IMR-90 (cell line): ENCODE results near the gene TET1. TPM values are rescaled to one million over a fixed set of nuclear protein-coding genes. Genes with fewer than 3 reads are reported as not detected.
A peak's percentile ranks its signal among the peaks of the same experiment; 100 is the strongest.

Experiments used
- ATAC-seq: fragments of 200-7000 bp; cut with Tn5 transposase; 2 replicates; pipeline ENCODE4 v1.9.1; 2020; ENCODE audit warnings: low read depth, mild to moderate bottlenecking, moderate library complexity
- BruUV-seq: library from RNA; stranded (reverse); fragments of 400-500 nt; replicated peaks from 2 replicates; lab custom pipeline; 2021; lab: Mats Ljungman, UMichigan
- CTCF ChIA-PET: fragments of 300-600 bp; formaldehyde crosslinking; extraction: SDS; loops from one replicate; lab custom pipeline; 2021; ENCODE audit warnings: antibody characterized with exemption; lab: Yijun Ruan, JAX
- POLR2A ChIA-PET: fragments of 300-600 bp; sonication (Branson Sonifier 250); formaldehyde crosslinking; loops from one replicate; lab custom pipeline; 2022; ENCODE audit warnings: antibody characterized with exemption; ENCODE audit not compliant: unreplicated experiment; lab: Charles Lee
- DNase-seq: peaks from one replicate; pipeline ENCODE4 v3.0.0; 2013
- H2AFZ ChIP-seq: replicated peaks from 2 replicates; pipeline ENCODE3; 2013; ENCODE audit warnings: low read length, mild to moderate bottlenecking; ENCODE audit not compliant: poor library complexity
- H2AK5ac ChIP-seq: 2 replicates; pipeline ENCODE4 v1.6.1; 2013; ENCODE audit warnings: low read depth, low read length, inconsistent platforms
- H2AK9ac ChIP-seq: replicated peaks from 2 replicates; pipeline ENCODE3; 2013; ENCODE audit warnings: mild to moderate bottlenecking, low read depth, low read length, moderate library complexity; ENCODE audit not compliant: poor library complexity
- H2BK120ac ChIP-seq: 2 replicates; pipeline ENCODE4 v1.6.1; 2013; ENCODE audit warnings: low read depth, low read length, inconsistent platforms
- H2BK15ac ChIP-seq: 3 replicates; pipeline ENCODE4 v1.6.1; 2013; ENCODE audit warnings: low read depth, low read length, inconsistent platforms
- H2BK20ac ChIP-seq: 2 replicates; pipeline ENCODE4 v1.6.1; 2013; ENCODE audit warnings: low read depth, mild to moderate bottlenecking, inconsistent platforms, low read length, moderate library complexity
- H2BK5ac ChIP-seq: 2 replicates; pipeline ENCODE4 v1.6.1; 2013; ENCODE audit warnings: mild to moderate bottlenecking, low read depth, low read length, inconsistent platforms; ENCODE audit not compliant: poor library complexity, severe bottlenecking
- H3K14ac ChIP-seq: replicated peaks from 2 replicates; pipeline ENCODE4 v1.6.1; 2013; ENCODE audit warnings: low read depth, low read length, inconsistent platforms
- H3K18ac ChIP-seq: 2 replicates; pipeline ENCODE4 v1.6.1; 2013; ENCODE audit warnings: low read depth, low read length, control low read depth
- H3K23ac ChIP-seq: 2 replicates; pipeline ENCODE4 v1.6.1; 2013; ENCODE audit warnings: low read depth, low read length, inconsistent platforms
- H3K27ac ChIP-seq: 2 replicates; pipeline ENCODE4 v1.5.1; 2013; ENCODE audit warnings: mild to moderate bottlenecking, control low read depth, low read length; ENCODE audit not compliant: insufficient read depth
- H3K27me3 ChIP-seq: 2 replicates; pipeline ENCODE4 v1.6.1; 2013; ENCODE audit warnings: low read length; ENCODE audit not compliant: control insufficient read depth, insufficient read depth
- H3K36me3 ChIP-seq: 2 replicates; pipeline ENCODE4 v1.6.1; 2013; ENCODE audit warnings: low read length, mixed read lengths; ENCODE audit not compliant: control insufficient read depth, insufficient read depth
- H3K4ac ChIP-seq: 2 replicates; pipeline ENCODE4 v1.6.1; 2013; ENCODE audit warnings: low read depth, low read length, inconsistent platforms
- H3K4me1 ChIP-seq: 2 replicates; pipeline ENCODE4 v1.6.1; 2013; ENCODE audit warnings: low read length, mixed read lengths; ENCODE audit not compliant: control insufficient read depth, insufficient read depth
- H3K4me2 ChIP-seq: 2 replicates; pipeline ENCODE4 v1.6.1; 2013; ENCODE audit warnings: low read depth, mild to moderate bottlenecking, control low read depth, low read length, moderate library complexity
- H3K4me3 ChIP-seq: 2 replicates; pipeline ENCODE4 v1.5.1; 2013; ENCODE audit warnings: low read depth, mild to moderate bottlenecking, control low read depth, low read length, moderate library complexity; ENCODE audit not compliant: insufficient read depth
- H3K56ac ChIP-seq: 2 replicates; pipeline ENCODE4 v1.6.1; 2013; ENCODE audit warnings: low read length, inconsistent platforms; ENCODE audit not compliant: insufficient read depth; ENCODE audit errors: extremely low read depth
- H3K79me1 ChIP-seq, 2 experiments: 2 replicates each; pipeline ENCODE4 v1.6.1; 2013; ENCODE audit warnings: low read length in 2 of 2, inconsistent platforms in 1 of 2, low read depth in 1 of 2
- H3K9ac ChIP-seq: 2 replicates; pipeline ENCODE4 v1.6.1; 2013; ENCODE audit warnings: low read depth, low read length, control low read depth
- H3K9me1 ChIP-seq: 2 replicates; pipeline ENCODE4 v1.6.1; 2013; ENCODE audit warnings: low read length, inconsistent platforms; ENCODE audit not compliant: insufficient read depth
- H3K9me3 ChIP-seq: 2 replicates; pipeline ENCODE4 v1.6.1; 2013; ENCODE audit warnings: low read length; ENCODE audit not compliant: control insufficient read depth, insufficient read depth
- H4K20me1 ChIP-seq: 2 replicates; pipeline ENCODE4 v1.6.1; 2013; ENCODE audit warnings: low read length, inconsistent platforms; ENCODE audit not compliant: insufficient read depth
- H4K5ac ChIP-seq: 2 replicates; pipeline ENCODE4 v1.6.1; 2013; ENCODE audit warnings: mild to moderate bottlenecking, low read depth, low read length, control low read depth
- H4K8ac ChIP-seq, 2 experiments: 2 replicates each; pipeline ENCODE4 v1.6.1; 2013; ENCODE audit warnings: low read depth in 2 of 2, low read length in 2 of 2, control low read depth in 1 of 2, inconsistent platforms in 1 of 2
- H4K91ac ChIP-seq: 2 replicates; pipeline ENCODE4 v1.6.1; 2013; ENCODE audit warnings: low read depth, low read length, inconsistent platforms; ENCODE audit not compliant: insufficient read depth
- BHLHE40 ChIP-seq: fragments of 150-350 bp; IDR thresholded peaks from 2 replicates; pipeline ENCODE4 v1.6.1; 2016; ENCODE audit warnings: mild to moderate bottlenecking, low read depth, low read length
- CHD1 ChIP-seq: IDR thresholded peaks from 2 replicates; pipeline ENCODE4 v1.6.1; 2012; ENCODE audit warnings: low read depth, low read length, improper control_type of control experiment
- FOS ChIP-seq: fragments of 150-350 bp; IDR thresholded peaks from 2 replicates; pipeline ENCODE4 v1.6.1; 2016; ENCODE audit warnings: low read depth, low read length
- MAFK ChIP-seq: IDR thresholded peaks from 2 replicates; pipeline ENCODE4 v1.6.1; 2012; ENCODE audit warnings: low read depth, low read length, improper control_type of control experiment
- MAZ ChIP-seq: IDR thresholded peaks from 2 replicates; pipeline ENCODE4 v1.6.1; 2012; ENCODE audit warnings: low read depth, mild to moderate bottlenecking, low read length, improper control_type of control experiment, moderate library complexity, borderline replicate concordance
- MXI1 ChIP-seq: IDR thresholded peaks from 2 replicates; pipeline ENCODE4 v1.6.1; 2012; ENCODE audit warnings: low read depth, mild to moderate bottlenecking, low read length, moderate library complexity, borderline replicate concordance
- NFE2L2 ChIP-seq: fragments of 150-350 bp; IDR thresholded peaks from 2 replicates; pipeline ENCODE4 v1.6.1; 2016; ENCODE audit warnings: low read depth, mild to moderate bottlenecking, low read length
- POLR2A ChIP-seq: IDR thresholded peaks from 2 replicates; pipeline ENCODE4 v1.6.1; 2012; ENCODE audit warnings: mild to moderate bottlenecking, low read depth, low read length
- RAD21 ChIP-seq: IDR thresholded peaks from 2 replicates; pipeline ENCODE4 v1.6.1; 2012; ENCODE audit warnings: low read length, improper control_type of control experiment
- RCOR1 ChIP-seq: IDR thresholded peaks from 2 replicates; pipeline ENCODE4 v1.6.1; 2012; ENCODE audit warnings: mild to moderate bottlenecking, low read length, improper control_type of control experiment; ENCODE audit not compliant: insufficient replicate concordance
- RFX5 ChIP-seq: IDR thresholded peaks from 2 replicates; pipeline ENCODE4 v1.8.0; 2012; ENCODE audit warnings: low read depth, mild to moderate bottlenecking, low read length, moderate library complexity
- WGBS, 2 experiments: methylation state at CpG; one replicate each; pipeline versions ENCODE4 v1.1.5 to v1.1.7; 2013; ENCODE audit warnings: missing lambda C conversion rate in 2 of 2; ENCODE audit not compliant: insufficient read length in 1 of 2; ENCODE audit errors: extremely low coverage in 2 of 2; 5-methylcytosine and 5-hydroxymethylcytosine counted together
- dilution Hi-C: fragments of 300-500 bp; cut with HindIII; formaldehyde crosslinking; loops from one replicate; pipeline ENCODE4 v1.14.3; 2018; ENCODE audit warnings: low sequenced_read_pairs; ENCODE audit not compliant: unreplicated experiment
- in situ Hi-C: fragments of 300-500 bp; cut with MboI; formaldehyde crosslinking; loops from 3 replicates; pipeline ENCODE4 v1.14.3; 2019; ENCODE audit warnings: low sequenced_read_pairs, inconsistent platforms, mixed read lengths
- intact Hi-C: fragments of 100-400 bp; cut with micrococcal nuclease; formaldehyde crosslinking; loops from 2 replicates; pipeline ENCODE4 v1.10.0; 2022
- polyA plus RNA-seq, 3 experiments: library from polyadenylated mRNA; depleted of rRNA; stranded (reverse); fragments of >200 nt; gene quantifications; 2 replicates each; pipeline ENCODE4 v1.2.3, GENCODE V29; 2012; ENCODE audit warnings: low replicate concordance in 1 of 3
- total RNA-seq: library from RNA; depleted of rRNA; stranded (reverse); fragments of >200 nt; gene quantifications from 2 replicates; pipeline ENCODE4 v1.2.3, GENCODE V29; 2012
- TF ChIP-seq, protein P1 (sequence below): conservative IDR thresholded peaks from 2 replicates; pipeline ENCODE4 v1.5.1; 2012; ENCODE audit warnings: mild to moderate bottlenecking, low read depth, low read length, improper control_type of control experiment
- TF ChIP-seq, protein P2 (sequence below): fragments of 150-350 bp; IDR thresholded peaks from 2 replicates; pipeline ENCODE4 v1.6.1; 2016; ENCODE audit warnings: low read depth, mild to moderate bottlenecking, low read length, moderate library complexity, borderline replicate concordance
- TF ChIP-seq, protein P3 (sequence below): fragments of 150-350 bp; IDR thresholded peaks from 2 replicates; pipeline ENCODE4 v1.6.1; 2017; ENCODE audit warnings: mild to moderate bottlenecking, antibody characterized with exemption, low read length, low read depth

The TET1 gene
- total and polyA plus RNA-seq, 2 of the 4 experiments (the other 2 are of a cell fraction), result 1.0 to 4.3 TPM

DNA sequence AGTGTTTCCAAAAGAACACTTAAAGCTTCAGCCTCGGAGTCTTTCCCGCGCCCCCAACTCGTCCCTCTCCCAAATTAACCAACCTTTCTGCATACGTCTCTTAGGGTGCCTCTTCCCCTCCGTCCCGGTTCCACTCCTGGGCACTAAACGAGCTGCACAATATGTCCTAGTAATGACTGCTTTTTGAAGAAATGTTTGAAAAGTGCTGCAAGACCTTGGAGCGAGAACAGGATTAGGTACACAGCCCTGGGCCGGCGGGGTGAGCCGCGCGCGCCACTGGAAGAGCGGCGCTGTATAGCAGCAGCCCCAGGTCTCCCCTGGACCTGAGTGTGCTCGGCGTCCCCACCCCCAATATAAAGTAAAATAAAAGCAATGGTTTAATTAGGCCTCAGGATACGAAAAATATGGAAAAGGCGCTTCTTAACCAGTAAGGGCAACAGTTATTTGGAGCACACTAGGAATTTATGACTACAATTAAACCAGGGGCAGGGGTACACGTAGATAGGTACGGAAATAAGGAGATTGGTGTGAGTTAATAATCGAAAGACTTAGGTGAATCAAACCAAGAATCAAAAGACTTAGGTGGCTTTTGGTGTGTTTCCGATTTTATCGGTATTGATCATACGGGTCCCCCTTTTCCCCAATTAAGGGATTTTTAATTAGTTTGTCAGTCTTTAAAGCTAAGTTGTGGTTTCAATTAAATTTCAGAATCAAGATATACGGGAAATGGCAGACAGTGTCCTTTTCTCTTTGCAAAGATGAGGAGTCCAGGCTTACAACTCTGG, 1.9 kb downstream of the TET1 start:
- H2BK120ac ChIP-seq, result peak overlapping the region; percentile 86
- no peaks in the 10 kb centered on the region for H3K9me3 ChIP-seq
- ChIA-PET CTCF (interaction anchor here (0.8 kb wide), 1 partner anchor 94 kb away, joined by 3 read pairs; no protein-coding TSS in a partner anchor), POLR2A (no interaction called here)
- ATAC-seq (peak; percentile 38), DNase-seq (no peak)
- H2BK15ac ChIP-seq, result no peak overlapping the region; the same call in 2 of the 3 replicates
- peak overlapping the region; percentile 44 for H4K91ac ChIP-seq
- H3K79me1 ChIP-seq, result peaks cover 16 to 50% of the 10 kb centered on the region in 2 experiments; a peak in 3 of 4 replicates
- intact Hi-C loops, result loop anchor here (2.0 kb wide), 1 partner anchor 159 kb away; the partner anchor contains the start of gene CCAR1
- dilution Hi-C loops, result no loop called here
- peak overlapping the region; percentile 97 for H2AK9ac ChIP-seq
- H2AK5ac ChIP-seq, result peak overlapping the region; percentile 66; the same call in 1 of the 2 replicates
- H2BK20ac ChIP-seq, result peak overlapping the region; percentile 13; the same call in 1 of the 2 replicates
- H4K5ac ChIP-seq, result peak overlapping the region; percentile 53
- peak overlapping the region; percentile 89 for H3K27ac ChIP-seq
- peak overlapping the region; percentile 88 for H3K4me2 ChIP-seq
- H2BK5ac ChIP-seq, result peak overlapping the region; percentile 92
- H3K4me1 ChIP-seq, result peaks cover 3% of the 10 kb centered on the region
- peak overlapping the region; percentile 88 for H3K4ac ChIP-seq
- H3K56ac ChIP-seq, result peak overlapping the region; percentile 93
- H3K9me1 ChIP-seq, result no peaks in the 10 kb centered on the region; the same call in 1 of the 2 replicates
- BruUV-seq, result no TSS peak
- H3K36me3 ChIP-seq, result no peaks in the 10 kb centered on the region
- H3K4me3 ChIP-seq, result peak overlapping the region; percentile 96
- peak overlapping the region; percentile 83 for H3K23ac ChIP-seq
- H3K14ac ChIP-seq, result peak overlapping the region; percentile 82
- peak overlapping the region; percentile 94 for H2AFZ ChIP-seq
- peak overlapping the region; percentile 96 for H3K9ac ChIP-seq
- peak overlapping the region; percentile 28 to 91 for H4K8ac ChIP-seq
- no peaks in the 10 kb centered on the region for H4K20me1 ChIP-seq
- in situ Hi-C loops, result no loop called here
- WGBS, 2 experiments, result no CpG with 5 or more reads among the region's 28 CpGs
- H3K18ac ChIP-seq, result peak overlapping the region; percentile 77
- no peaks in the 10 kb centered on the region for H3K27me3 ChIP-seq
- TF ChIP-seq, protein P1, sequence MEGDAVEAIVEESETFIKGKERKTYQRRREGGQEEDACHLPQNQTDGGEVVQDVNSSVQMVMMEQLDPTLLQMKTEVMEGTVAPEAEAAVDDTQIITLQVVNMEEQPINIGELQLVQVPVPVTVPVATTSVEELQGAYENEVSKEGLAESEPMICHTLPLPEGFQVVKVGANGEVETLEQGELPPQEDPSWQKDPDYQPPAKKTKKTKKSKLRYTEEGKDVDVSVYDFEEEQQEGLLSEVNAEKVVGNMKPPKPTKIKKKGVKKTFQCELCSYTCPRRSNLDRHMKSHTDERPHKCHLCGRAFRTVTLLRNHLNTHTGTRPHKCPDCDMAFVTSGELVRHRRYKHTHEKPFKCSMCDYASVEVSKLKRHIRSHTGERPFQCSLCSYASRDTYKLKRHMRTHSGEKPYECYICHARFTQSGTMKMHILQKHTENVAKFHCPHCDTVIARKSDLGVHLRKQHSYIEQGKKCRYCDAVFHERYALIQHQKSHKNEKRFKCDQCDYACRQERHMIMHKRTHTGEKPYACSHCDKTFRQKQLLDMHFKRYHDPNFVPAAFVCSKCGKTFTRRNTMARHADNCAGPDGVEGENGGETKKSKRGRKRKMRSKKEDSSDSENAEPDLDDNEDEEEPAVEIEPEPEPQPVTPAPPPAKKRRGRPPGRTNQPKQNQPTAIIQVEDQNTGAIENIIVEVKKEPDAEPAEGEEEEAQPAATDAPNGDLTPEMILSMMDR, result no peak
- TF ChIP-seq BHLHE40 (no peak), MXI1 (no peak), POLR2A (no peak), RCOR1 (no peak), RFX5 (no peak), FOS (no peak), NFE2L2 (no peak), MAZ (no peak), CHD1 (no peak), MAFK (no peak), RAD21 (no peak)
- TF ChIP-seq, protein P2, sequence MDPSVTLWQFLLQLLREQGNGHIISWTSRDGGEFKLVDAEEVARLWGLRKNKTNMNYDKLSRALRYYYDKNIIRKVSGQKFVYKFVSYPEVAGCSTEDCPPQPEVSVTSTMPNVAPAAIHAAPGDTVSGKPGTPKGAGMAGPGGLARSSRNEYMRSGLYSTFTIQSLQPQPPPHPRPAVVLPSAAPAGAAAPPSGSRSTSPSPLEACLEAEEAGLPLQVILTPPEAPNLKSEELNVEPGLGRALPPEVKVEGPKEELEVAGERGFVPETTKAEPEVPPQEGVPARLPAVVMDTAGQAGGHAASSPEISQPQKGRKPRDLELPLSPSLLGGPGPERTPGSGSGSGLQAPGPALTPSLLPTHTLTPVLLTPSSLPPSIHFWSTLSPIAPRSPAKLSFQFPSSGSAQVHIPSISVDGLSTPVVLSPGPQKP, result no peak
- TF ChIP-seq, protein P3, sequence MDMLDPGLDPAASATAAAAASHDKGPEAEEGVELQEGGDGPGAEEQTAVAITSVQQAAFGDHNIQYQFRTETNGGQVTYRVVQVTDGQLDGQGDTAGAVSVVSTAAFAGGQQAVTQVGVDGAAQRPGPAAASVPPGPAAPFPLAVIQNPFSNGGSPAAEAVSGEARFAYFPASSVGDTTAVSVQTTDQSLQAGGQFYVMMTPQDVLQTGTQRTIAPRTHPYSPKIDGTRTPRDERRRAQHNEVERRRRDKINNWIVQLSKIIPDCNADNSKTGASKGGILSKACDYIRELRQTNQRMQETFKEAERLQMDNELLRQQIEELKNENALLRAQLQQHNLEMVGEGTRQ, result no peak
